Transverse colon (tissue), 4 donors: ENCODE results near the gene DPP7.

Experiments
- CTCF ChIP-seq, 5 experiments: fragments of 200-600 bp in 3 of 5; fragments of 450-650 bp in 2 of 5; sonication (generic) in 3 of 5; IDR thresholded peaks; 1 replicate in 2 of 5; 2 replicates in 3 of 5; pipeline ENCODE4 v1.5.1; 2016 to 2017; ENCODE audit warnings: antibody characterized with exemption in 5 of 5, inconsistent platforms in 3 of 5, mild to moderate bottlenecking in 2 of 5, moderate library complexity in 1 of 5
- POLR2A ChIP-seq: fragments of 450-650 bp; IDR thresholded peaks from one replicate; pipeline ENCODE4 v1.6.1; 2016; ENCODE audit warnings: antibody characterized with exemption, mild to moderate bottlenecking, moderate library complexity
- POLR2AphosphoS5 ChIP-seq, 3 donors: sonication (generic); formaldehyde crosslinking; IDR thresholded peaks; one replicate each; pipeline ENCODE4 v1.6.1; 2016; ENCODE audit warnings: antibody characterized with exemption in 3 of 3

- TF ChIP-seq CTCF (IDR thresholded peaks at IDR 0.05) (no peak), POLR2A (no peak), POLR2AphosphoS5 (IDR thresholded peaks at IDR 0.05) (no peak)
Observed at GRCh38 chr9:137145731-137146526, 31.4 kb upstream of the DPP7 start.
